Measurements from ENCODE around the gene PEMT. TPM values are rescaled to one million over a fixed set of nuclear protein-coding genes. Genes with fewer than 3 reads are reported as not detected.

PEMT gene
- total RNA-seq, 4 donors from 2014 or later: 29.9 to 47.5 (median 44.3) TPM

- intact Hi-C loops (cut with DNase I; ENCODE audit: low total_unique reads): no loop called here
- 92 to 93% methylated on average over 4 of the region's 4 CpGs for WGBS, 2 donors
- H3K4me3 ChIP-seq (ENCODE audit: low read depth, poor library complexity, severe bottlenecking): no peak overlapping the region
- no peak for DNase-seq (ENCODE audit: low spot score in 2 of 2)
- TF ChIP-seq CTCF (IDR thresholded peaks at IDR 0.05): no peak
- no peak for TF ChIP-seq POLR2A (IDR thresholded peaks at IDR 0.05)
These were observed 60.4 kb downstream of the PEMT start for GRCh38 chr17:17531156-17531555.

GRCh38 chr17:17528696-17529652 lies 62.5 kb downstream of the PEMT start:
- no peak for DNase-seq (ENCODE audit: low spot score in 2 of 2)
- TF ChIP-seq CTCF (IDR thresholded peaks at IDR 0.05) (no peak), POLR2A (IDR thresholded peaks at IDR 0.05) (no peak)
- no peak overlapping the region for H3K4me3 ChIP-seq (ENCODE audit: low read depth, poor library complexity, severe bottlenecking)
- whole genome bisulfite sequencing, 2 donors: 76 to 91% methylated on average over 12 to 22 of the region's 22 CpGs
- intact Hi-C loops (cut with DNase I; ENCODE audit: low total_unique reads): no loop called here

GRCh38 chr17:17527956-17528500 lies 63.5 kb downstream of the PEMT start:
- 90 to 93% methylated on average over 17 of the region's 17 CpGs for WGBS, 2 donors
- no peak for DNase-seq (ENCODE audit: low spot score in 2 of 2)
- TF ChIP-seq POLR2A (IDR thresholded peaks at IDR 0.05) (no peak), CTCF (IDR thresholded peaks at IDR 0.05) (no peak)
- intact Hi-C loops (cut with DNase I; ENCODE audit: low total_unique reads): no loop called here
- H3K4me3 ChIP-seq (ENCODE audit: low read depth, poor library complexity, severe bottlenecking): no peak overlapping the region

GRCh38 chr17:17527534-17527933 lies 64.0 kb downstream of the PEMT start:
- no peak overlapping the region for H3K4me3 ChIP-seq (ENCODE audit: low read depth, poor library complexity, severe bottlenecking)
- no peak for DNase-seq (ENCODE audit: low spot score in 2 of 2)
- intact Hi-C loops (cut with DNase I; ENCODE audit: low total_unique reads): no loop called here
- 90 to 92% methylated on average over 10 to 11 of the region's 11 CpGs for WGBS, 2 donors
- TF ChIP-seq POLR2A (IDR thresholded peaks at IDR 0.05): no peak
- TF ChIP-seq CTCF (IDR thresholded peaks at IDR 0.05): no peak

GRCh38 chr17:17526369-17526768 lies 65.1 kb downstream of the PEMT start:
- H3K4me3 ChIP-seq (ENCODE audit: low read depth, poor library complexity, severe bottlenecking): no peak overlapping the region
- TF ChIP-seq POLR2A (IDR thresholded peaks at IDR 0.05): no peak
- no peak for TF ChIP-seq CTCF (IDR thresholded peaks at IDR 0.05)
- intact Hi-C loops (cut with DNase I; ENCODE audit: low total_unique reads): no loop called here
- 73 to 76% methylated on average over 14 of the region's 14 CpGs for WGBS, 2 donors
- DNase-seq (ENCODE audit: low spot score in 2 of 2): no peak
